Measurements from ENCODE around the gene EHF.
"Not testable (repeated sequence)": the region's sequence is repeated elsewhere in the genome, so short reads cannot be mapped to it uniquely, and the experiment has no call there.

EHF gene

DNA sequence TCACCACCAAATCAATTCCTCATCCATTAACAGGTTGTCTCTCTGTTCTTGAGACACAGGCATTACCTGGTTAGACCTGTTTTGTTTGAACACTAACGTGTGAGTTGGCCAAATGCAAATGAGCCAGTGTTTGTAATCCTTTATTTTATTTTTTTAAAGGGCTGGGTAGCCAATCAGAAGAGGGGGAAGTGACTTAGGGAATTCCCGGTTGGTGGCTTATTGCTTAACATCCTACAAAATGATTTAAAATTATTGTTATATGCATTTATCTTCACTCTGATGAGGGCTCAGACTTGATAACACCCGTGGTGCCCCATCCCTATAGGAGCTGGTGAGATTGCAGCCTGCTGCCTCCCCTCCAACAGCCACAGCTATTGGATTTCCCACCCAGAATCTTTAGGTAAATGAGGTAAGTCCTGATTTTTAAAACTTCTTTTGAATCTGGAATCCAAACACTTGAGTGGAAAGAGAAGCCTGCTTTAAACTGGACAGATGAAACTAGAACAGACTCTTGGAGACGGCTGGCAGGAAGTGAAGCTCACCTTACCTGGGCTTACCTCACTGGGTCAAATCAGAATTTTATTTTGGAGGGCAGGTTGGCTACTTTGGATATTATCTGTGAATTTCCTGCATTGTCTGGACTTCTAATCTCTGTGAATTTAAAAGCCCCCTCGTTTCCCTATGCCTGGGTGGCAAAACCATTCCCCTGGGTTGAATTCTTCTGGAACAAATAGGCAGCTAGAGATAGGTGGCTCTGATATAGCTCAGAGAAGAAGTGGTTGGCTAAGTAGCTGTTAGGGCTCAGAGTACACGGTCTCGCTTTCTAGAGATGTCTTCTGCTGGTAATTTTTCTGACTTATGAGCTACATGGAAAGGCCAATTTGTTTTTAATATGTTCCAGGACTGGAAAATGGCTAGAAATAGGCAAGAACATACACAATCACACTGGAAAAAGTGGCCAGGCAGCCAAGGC lies at the start of gene EHF:
EHF (plus strand) TSS at position 274 of the 973 bp plus-strand sequence. CDS start 21,538 bp downstream, outside the sequence.
- no peak for DNase-seq (ENCODE audit: low read depth)

DNA sequence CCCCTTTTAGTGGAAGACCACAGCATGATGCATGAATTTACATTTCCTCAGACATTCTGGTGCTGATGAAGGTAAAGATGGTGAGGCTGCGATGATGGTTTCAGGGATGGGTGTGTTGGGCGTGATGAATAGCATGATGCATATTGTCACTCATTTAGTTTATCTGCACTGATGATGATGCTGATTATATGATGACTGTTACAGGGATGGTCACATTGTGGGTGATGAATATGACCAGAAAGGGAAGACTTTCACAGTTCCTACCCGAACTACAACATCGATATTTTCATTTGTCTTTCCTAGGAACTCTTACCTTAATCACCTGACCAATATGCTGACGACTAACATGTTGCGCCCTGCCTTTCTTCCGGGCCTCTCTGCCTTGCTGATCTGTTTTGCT lies 47.4 kb upstream of the EHF start:
- DNase-seq (ENCODE audit: low read depth): no peak

DNA sequence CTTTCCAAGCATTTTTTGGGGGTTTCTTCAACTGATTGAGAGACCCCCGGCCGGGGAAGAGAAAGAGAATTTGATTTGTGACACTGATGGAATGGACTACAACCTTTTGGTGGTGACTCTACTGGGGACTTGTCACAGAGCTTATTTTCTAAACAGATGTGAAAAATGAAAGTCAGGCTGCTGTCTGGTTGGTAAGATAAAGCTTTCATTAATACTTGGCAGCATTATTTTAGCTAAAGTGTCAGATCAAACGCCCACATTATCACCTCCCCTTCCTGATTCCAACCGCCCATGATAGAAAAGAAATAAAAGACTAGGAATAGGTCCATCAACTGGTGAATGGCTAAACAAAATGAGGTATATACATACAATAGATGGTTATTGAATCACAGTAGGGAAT lies 45.6 kb upstream of the EHF start:
- no peak for DNase-seq (ENCODE audit: low read depth)

DNA sequence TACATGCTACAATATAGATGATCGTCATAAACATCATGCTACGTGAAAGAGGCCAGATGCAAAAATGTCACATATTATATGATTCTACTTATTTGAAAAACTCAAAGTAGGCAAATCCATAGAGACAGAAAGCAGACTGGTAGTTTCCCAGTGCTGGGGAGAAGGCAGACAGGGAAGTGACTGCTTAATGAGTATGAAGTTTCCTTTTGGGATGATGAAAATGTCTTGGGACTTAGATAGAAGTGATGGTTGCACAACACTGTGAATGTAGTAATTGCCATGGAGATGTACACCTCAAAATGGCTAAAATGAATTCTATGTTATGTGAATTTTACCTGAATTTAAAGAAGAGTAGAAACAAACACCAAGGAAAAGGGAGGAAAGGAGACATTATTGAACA lies 45.2 kb upstream of the EHF start:
- DNase-seq (ENCODE audit: low read depth): no peak

DNA sequence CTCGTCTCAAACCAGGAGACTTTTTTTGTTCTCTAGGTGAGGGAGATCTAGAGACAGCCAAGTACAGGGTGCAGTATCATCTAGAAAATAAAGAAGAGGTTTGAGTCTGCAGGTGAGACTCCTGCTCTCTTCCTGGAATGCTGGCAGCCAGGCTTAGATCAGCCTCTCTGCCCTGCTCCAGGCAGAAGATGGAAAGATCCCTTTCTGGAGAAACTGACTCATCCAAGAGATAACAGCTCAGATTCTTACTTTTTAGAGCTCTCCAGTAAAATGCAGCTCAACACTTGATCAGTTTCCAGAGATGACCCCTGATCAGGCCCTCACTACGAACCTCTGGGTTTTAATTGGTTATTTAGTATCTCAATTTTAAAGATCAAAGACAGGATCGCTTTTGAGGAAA lies 44.6 kb upstream of the EHF start:
- no peak for DNase-seq (ENCODE audit: low read depth)

DNA sequence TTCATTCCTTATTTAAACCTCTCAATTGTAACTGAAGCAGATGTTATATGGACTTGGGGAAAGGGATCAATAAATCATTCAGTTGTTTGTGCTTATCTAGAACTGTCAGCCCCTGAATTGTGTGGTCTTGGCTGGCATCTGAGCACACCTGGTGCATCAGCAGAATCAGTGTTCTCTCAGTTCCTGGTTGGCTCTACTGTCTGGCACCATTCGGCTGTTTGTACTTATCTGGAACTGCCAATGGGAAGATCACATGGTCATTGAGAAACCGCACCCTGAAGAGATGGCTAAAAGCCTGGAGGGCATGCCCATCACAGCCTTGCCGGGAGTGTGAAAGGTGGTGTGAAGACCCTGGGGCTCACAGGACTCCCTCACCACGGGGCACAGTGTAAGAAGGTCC lies 37.1 kb upstream of the EHF start:
- DNase-seq (ENCODE audit: low read depth): no peak

DNA sequence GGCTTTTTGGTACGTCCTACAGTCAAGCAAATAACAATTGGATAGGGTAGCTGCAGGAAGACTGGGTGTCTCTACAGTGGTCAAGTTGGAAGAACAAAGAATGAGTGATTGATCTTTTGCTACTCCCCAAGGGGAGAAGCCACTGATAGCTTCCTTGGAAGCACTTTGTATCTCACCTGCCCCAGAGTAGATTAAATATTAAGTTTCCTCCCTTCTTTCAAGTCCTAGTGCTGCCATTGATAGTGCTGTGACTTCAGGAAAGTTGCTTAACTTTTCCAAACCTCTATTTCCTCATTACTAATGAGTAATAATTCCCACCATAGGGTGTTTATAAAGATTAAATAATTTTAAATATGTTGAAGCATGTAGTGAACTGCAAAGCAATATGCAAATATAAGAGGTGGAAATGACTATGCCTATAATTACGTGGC lies 35.6 kb upstream of the EHF start:
- no peak for DNase-seq (ENCODE audit: low read depth)

DNA sequence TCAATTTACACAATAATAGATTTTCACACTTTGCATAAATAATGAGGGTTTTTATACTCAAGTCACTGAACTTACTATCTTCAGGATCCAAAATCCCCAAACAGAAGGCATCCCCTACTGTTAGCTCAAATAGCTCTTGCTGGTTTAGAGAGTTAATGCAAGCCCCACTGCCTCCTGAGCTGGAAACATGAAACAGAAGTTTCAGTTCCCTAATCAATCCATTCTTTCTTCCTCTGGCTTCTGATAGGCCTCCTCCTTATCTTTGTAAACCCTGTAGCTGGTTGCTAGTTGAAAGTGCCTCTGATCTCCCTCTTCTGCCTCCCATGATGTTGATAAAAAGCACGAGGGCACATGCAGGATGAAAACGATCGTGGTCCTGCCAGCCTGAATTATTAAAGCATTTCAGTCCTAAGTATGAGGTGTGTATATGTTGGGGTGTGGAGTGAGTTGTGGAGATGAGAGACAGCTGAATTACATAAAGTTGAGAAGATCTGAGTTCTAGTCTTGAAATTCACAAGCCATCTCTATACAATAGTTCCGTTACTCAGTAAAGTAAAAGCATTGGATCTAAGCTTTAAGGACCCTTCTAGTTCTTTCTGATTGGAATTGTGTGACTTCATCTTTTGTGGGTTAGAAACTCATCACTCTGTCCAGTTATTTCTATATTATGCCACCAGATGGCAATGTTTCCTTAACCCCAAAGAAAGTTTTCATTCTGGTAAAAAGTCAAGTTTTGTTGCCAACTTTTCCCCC lies 35.0 kb upstream of the EHF start:
- DNase-seq (ENCODE audit: low read depth): no peak

DNA sequence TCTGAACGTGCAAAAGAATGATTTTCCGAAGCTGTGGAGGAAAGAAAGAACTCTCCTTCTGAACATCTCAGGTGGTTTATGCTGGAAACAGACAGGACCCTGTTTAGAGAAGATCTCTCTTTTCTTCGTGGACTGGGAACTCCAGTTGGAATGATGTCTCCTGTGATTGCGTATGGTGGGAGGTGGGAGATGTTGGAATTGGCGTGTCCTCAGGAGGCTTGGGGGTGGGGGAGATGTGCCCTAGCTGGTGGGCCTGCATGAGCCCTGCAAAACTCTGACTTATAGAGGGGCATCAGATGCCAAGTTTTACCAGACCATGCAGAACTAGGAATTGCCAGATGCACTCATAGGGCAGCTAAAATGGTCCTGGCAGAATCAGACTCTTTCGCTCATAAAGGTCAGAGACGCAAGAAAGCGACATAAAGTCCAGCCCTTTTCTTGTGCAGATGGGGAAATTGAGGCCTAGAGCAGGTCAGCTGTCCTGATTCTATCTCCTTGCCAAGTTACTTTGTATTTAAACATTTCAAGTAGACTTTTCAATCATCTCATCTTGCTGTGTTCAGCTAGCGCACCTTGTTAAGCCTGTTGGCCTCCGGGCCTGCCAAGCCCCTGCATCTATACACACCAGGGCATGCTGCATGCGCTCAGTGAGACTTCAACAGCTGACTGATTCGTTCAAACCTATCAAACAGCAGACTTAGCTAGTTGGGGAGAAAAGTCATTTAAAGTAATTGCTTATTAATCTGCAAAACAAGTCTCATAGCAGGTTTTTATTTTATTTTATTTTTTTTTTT lies 34.2 kb upstream of the EHF start:
- DNase-seq (ENCODE audit: low read depth): no peak

DNA sequence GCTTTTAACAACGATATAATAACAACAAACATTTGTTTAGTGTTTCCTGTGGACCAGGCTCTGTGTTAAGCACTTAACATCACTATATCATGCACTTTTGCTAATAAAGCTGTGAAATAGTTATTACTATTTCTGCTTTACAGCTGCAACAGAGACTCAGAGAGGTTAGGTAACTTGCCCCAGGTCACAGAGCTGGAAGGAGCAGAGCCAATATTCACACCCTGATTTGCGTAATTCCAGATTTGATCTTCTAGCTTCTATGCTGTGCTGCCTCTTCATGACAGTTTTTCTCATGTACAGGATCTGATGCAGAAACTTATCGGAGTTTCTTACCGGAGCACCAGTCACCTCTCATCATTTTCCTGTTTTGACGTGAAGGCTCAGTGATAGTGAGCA lies 33.6 kb upstream of the EHF start:
- no peak for DNase-seq (ENCODE audit: low read depth)

DNA sequence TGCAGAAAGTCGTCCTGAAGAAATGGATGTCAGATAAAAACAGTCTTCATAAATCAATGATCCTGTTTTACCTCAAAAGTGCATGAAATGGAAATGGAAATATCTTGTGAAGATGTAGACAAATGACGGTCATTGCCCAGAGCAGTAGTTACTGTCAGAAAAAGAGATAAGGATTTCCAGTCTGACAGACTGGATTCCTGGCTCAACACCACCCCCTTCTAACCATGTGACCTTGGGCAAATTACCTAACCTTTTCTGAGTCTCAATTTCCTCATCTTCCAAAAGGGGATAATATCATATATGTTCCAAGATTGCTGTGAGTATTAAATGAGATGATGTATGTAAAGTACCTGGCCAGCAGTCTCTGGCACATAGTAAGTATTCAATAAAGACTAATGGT lies 32.9 kb upstream of the EHF start:
- no peak for DNase-seq (ENCODE audit: low read depth)

DNA sequence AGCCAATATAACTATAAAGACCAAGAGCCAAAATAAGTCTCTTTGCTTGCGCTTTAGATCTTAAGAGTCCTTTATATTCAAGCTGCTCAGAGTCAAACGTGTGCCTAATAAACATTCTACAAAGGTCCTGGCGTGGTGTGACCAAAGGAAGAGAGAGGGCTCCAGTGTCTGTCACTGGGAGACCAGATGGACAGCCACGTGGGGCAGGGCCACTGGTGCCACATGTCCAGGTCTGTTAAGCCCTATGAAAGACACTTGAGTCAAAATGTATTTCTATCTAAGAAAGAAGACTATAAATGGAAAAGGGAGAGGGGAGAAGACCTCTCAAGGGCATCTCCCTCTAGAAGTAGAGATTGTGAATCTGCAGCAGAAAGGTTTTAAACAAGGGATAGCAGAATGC lies 32.2 kb upstream of the EHF start:
- no peak for DNase-seq (ENCODE audit: low read depth)

DNA sequence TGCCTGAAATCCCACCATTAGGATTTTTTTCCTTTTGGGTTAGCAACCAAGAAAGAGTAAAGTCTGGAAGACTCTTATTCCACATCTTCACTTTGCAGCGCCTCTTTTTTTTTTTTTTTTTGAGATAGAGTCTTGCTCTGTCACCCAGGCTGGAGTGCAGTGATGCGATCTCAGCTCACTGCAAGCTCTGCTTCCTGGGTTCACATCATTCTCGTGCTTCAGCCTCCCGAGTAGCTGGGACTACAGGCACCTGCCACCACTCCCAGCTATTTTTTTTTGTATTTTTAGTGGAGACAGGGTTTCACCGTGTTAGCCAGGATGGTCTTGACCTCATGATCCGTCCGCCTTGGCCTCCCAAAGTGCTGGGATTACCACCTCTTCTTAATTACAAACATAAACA lies 31.7 kb upstream of the EHF start:
- DNase-seq (ENCODE audit: low read depth): not testable (repeated sequence)

DNA sequence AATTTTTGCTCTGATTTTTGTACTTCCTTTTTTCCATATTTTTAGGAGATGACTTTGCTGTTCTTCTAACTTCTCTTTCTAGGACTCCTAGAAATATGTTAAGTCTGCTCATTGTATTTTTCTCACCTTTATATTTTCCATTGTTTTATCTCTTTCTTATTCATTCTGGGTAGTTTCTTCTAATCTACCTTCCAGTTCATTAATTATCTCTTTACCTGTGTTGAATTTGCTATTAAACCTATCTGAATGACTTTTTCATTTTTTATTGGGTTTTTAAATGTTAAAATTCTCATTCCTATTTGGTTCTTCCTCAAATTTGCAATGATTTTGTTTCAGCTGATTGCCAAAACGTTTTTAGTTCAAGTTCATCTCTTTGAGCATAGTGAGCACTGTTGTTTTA lies 27.8 kb upstream of the EHF start:
- no peak for DNase-seq (ENCODE audit: low read depth)

DNA sequence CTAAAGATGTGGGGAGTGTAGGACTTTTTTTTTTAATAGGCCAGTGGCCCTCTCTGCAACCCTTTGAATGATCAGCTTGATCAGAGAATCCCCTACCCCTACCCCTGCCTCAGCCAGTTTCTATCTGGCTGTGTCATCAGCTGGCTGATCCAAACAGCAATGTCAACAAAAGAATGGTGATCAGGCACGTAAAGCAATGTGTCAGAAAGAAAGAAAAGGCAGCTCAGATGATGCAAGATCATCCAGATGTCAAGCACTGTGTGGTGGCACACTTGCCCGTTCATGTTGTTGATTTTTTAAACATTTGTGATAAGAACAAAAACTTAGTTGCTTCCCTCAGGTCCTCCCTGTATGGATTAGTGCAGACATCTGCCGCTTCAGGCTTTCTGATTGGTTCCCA lies 26.3 kb upstream of the EHF start:
- DNase-seq (ENCODE audit: low read depth): no peak

DNA sequence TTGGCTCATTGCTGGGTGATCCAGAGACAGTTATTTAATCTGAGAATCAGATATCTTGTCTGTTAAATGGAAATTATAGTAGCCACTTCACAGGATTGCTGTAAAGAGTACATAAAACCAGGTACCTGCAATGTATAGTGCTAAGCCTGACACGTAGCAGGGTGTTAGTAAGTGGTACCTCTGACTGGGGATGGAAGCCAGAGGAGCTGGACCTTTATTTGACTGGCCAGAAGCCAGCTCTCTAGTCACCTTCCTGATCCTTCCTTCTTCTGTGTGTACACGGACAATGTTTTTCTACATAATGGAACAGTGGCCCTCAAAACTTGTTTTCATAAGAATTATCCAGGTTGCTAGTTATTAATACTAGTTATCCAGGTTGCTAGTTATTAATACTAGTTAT lies 25.5 kb upstream of the EHF start:
- DNase-seq (ENCODE audit: low read depth): no peak

DNA sequence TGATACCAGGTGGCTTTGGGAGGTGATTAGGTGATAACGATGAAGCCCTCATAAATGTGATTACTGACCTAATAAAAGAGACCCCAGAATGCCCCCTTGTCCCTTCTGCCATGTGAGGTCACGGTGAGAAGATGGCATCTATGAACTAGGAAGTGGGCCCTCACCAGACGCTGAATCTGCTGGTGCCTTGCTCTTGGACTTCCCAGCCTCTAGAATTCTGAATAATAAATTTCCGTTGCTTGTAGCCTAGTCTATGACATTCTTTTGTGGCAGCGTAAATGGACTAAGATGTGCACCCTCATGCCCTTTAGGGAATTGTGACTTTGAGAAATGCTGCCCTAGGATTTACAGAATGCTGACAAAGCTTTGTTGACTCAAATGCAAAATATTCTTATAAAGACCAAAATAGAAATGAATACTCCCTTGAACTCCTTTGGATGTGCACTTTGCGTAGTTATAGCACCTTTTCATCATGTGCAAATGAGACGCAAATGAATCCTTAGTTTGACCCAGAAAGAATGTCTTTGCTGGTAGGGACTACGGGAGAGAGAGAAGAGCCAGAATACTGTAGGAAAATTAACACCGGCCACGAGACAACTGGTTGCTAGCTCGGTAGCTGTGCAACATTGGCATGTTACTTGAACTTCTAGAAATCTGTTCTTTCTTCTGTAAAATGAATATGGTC lies 24.8 kb upstream of the EHF start:
- DNase-seq (ENCODE audit: low read depth): no peak

DNA sequence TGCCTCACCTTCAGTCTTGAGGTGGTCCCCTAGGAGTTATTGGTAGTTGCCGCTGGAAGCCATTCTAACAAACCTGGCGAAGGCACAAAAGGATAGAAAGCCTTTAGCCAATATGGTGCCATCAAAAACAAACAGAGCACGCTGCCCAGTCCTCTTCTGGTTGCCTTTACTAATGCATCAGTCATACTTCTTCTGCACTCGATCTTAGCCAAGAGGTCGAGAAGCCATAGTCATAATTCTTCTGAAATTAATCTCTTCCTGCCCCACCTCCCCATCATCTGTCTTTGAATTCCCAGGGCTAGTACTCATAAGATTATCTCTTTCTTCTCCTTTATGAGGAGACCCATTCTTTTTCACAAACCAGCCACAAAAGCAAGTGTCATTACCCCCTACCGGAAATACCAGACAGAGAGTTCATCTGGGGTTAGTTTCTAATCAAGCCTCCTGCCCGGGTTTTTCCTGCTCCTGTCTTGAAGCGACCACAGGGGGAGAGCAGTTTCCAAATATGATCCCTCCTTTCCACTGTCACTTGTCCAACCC lies 21.4 kb upstream of the EHF start:
- no peak for DNase-seq (ENCODE audit: low read depth)

DNA sequence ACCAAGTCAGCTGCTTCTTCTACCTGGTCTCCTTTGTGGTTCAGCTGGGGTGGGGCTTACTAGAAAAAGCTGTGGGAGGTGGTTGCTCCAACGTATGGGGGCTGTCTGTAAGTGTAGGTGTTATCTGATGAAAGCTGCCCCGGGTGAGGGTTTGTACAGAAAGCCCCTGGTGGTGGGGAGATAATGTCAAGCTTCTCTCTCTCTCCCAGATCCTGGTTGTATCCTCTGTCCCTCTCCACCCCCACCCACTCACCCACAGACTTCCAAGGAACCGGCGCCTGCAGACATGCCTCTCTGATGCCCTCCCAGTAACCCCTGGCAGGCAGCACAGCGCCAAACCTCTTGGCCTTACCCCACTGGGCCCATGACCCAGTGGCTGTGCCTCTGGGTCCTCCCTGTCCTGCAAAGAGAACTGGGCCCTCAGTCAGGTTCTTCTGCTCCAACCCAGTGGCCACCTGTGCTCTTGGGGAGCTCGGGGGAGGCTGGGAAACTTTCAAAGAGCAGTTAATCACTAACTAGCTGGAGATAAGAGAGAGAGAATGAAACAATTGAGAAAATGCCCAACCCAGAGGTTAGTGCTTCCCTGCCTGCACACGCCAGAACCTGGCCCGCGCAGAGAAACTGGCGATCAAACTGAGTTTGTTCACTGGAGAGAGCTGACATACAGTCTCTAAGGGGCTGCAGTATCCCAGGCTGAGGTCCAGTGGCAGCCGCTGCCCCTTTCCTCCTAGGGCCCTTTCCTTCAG lies 20.4 kb upstream of the EHF start:
- DNase-seq (ENCODE audit: low read depth): no peak

DNA sequence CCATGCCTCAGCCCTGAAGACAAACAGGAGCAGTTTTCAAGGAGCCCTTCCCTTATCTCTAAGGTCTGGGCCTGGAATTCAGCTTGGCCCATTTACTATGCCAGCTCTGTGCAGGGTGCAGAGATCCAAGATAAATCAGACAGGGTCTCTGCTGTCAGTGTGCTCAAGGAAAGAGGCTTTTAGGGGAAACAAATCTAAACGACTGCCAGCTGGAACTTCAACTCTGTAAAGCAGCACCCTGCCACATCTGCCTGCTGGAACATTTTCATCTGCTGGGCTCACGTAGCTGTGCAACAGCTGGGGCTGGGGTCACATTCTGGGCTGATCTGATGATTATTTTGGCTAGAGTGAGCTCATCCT lies 19.8 kb upstream of the EHF start:
- no peak for DNase-seq (ENCODE audit: low read depth)

DNA sequence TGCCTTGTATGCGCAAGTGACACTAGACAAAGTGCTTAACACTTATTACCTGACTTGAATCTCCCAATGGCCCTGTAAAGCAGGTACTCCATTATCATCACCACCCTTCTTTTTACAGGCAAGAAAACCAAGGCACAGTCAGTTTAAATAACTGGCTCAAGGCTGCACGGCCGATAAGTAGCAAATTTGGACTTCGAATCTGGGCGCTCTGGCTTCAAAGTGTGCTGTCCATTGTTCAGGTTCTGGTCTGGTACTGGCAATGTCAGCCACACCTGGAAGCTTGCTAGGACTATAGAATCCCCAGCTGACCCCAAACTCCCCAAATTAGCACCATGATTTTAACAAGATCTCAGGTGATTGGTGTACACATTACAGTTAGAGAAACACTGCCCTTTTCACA lies 19.3 kb upstream of the EHF start:
- DNase-seq (ENCODE audit: low read depth): no peak

All from activated T-cell treated with anti-CD3 and anti-CD28 coated beads for 1 hour (primary cell).